Neutrophil (primary cell): ENCODE results near the gene BAIAP2L2.

Experiments used
- H3K27ac ChIP-seq: fragments of 200-600 bp; sonication (generic); 2 replicates; pipeline ENCODE4 v1.5.1; 2016; ENCODE audit warnings: mild to moderate bottlenecking, moderate library complexity
- H3K27me3 ChIP-seq: fragments of 200-600 bp; sonication (generic); 2 replicates; pipeline ENCODE4 v1.6.0; 2016; ENCODE audit warnings: mild to moderate bottlenecking
- H3K36me3 ChIP-seq: fragments of 200-600 bp; sonication (generic); 2 replicates; pipeline ENCODE4 v1.5.1; 2017
- H3K4me1 ChIP-seq, 2 experiments: fragments of 200-600 bp in 1 of 2; sonication (generic) in 1 of 2; 1 replicate in 1 of 2; 2 replicates in 1 of 2; pipeline versions ENCODE4 v1.5.1 to v1.6.1; 2013 to 2016; ENCODE audit warnings: low read depth in 1 of 2, low read length in 1 of 2, mild to moderate bottlenecking in 1 of 2, moderate library complexity in 1 of 2; ENCODE audit not compliant: control insufficient read depth in 1 of 2, insufficient read depth in 1 of 2
- H3K4me3 ChIP-seq, 2 experiments: fragments of 200-600 bp in 1 of 2; sonication (generic) in 1 of 2; 1 replicate in 1 of 2; 2 replicates in 1 of 2; pipeline ENCODE4 v1.5.1; 2013 to 2016; ENCODE audit warnings: low read depth in 1 of 2, low read length in 1 of 2, mild to moderate bottlenecking in 1 of 2, moderate library complexity in 1 of 2
- H3K9me3 ChIP-seq: fragments of 200-600 bp; sonication (generic); 2 replicates; pipeline ENCODE4 v1.5.1; 2016
- TF ChIP-seq, protein P1 (sequence below): fragments of 200-600 bp; sonication (generic); IDR thresholded peaks from 2 replicates; pipeline ENCODE4 v1.5.1; 2016; ENCODE audit warnings: antibody characterized with exemption

The BAIAP2L2 gene

DNA sequence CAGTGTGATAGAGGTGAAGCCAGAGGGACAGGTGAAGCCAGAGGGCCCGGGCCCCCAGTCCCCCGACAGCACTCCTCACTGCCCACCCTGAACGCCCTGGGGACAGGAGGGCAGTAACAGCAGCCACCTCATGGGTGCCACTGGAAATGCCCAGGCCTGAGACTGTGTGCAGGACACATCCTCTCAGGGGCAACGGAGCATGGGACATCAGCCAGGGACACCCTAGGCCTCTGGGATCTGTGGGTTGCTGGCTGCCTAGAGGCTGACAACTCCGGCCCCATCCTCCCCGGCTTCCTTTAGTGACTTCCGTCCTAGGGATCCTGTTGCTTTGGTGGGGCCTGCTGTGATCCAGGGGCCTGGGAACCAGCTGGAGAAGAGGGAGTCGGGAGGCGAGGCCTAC is 17.4 kb upstream of the BAIAP2L2 start:
- H3K9me3 ChIP-seq: no peaks in the 10 kb centered on the region
- H3K27me3 ChIP-seq: no peaks in the 10 kb centered on the region
- peaks cover 28% of the 10 kb centered on the region for H3K36me3 ChIP-seq
- TF ChIP-seq, protein P1, sequence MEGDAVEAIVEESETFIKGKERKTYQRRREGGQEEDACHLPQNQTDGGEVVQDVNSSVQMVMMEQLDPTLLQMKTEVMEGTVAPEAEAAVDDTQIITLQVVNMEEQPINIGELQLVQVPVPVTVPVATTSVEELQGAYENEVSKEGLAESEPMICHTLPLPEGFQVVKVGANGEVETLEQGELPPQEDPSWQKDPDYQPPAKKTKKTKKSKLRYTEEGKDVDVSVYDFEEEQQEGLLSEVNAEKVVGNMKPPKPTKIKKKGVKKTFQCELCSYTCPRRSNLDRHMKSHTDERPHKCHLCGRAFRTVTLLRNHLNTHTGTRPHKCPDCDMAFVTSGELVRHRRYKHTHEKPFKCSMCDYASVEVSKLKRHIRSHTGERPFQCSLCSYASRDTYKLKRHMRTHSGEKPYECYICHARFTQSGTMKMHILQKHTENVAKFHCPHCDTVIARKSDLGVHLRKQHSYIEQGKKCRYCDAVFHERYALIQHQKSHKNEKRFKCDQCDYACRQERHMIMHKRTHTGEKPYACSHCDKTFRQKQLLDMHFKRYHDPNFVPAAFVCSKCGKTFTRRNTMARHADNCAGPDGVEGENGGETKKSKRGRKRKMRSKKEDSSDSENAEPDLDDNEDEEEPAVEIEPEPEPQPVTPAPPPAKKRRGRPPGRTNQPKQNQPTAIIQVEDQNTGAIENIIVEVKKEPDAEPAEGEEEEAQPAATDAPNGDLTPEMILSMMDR: no peak
- H3K4me3 ChIP-seq: no peak overlapping the region
- H3K27ac ChIP-seq: no peak overlapping the region
- no peaks in the 10 kb centered on the region for H3K4me1 ChIP-seq

DNA sequence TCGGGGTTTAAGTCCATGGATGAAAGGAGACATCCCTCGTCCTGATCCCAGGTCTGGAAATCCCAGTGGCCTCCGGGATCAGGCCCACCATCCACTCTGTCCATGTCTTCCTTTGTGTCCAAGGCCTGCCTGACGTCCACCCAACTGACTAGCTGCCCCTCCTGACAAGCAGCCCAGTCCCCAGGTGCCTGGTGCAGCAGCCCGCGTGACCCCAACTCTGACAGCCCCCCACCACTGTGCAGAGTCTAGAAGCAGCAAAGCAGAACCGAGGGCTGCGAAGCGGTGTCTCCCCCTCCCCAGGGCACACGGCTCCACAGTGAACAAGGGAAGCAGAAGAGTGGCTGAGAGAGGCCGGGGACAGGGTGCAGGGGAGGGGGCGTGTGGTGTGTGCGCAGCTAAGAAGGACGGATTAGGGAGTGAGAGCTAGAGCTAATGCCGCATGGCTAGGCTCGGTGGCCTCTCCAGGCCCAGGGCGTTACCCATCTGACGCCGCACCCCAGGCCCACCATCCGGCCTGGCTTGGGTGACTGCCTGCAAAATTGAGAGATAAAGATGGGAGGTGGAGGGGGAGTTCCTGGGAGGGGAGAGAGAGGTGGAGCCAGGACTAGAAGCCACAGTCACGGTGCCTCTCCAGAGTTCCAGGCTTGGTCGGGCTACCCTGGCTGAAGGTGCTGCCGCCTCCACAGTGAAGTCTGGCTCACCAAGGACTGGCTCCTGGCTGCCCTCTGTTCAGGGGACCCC is 16.6 kb upstream of the BAIAP2L2 start:
- no peaks in the 10 kb centered on the region for H3K4me1 ChIP-seq
- H3K27ac ChIP-seq: no peak overlapping the region
- peaks cover 20% of the 10 kb centered on the region for H3K36me3 ChIP-seq
- no peaks in the 10 kb centered on the region for H3K27me3 ChIP-seq
- H3K4me3 ChIP-seq: no peak overlapping the region
- TF ChIP-seq, protein P1: no peak
- H3K9me3 ChIP-seq: no peaks in the 10 kb centered on the region

DNA sequence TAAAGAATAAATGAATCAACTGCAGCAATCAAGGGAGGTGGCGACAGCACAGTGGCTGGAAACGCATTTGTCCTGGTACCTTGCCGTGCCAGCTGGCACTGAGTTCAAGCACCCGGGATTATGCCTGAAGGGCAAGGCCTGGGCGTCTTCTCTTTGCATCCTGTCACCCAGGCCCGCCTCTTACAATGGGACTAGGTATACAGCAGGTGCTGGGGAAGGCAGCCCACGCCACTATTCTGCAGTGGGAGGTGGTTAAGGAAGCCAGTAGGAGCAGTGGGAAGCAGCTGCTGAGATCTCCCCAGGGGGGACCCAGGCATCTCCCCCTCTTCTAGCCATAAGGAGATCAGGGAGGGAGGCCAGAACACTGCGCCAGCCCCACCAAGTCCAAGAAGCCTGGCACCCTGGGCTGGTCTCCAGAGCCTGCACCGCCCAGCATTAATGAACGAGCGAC is 15.3 kb upstream of the BAIAP2L2 start:
- H3K36me3 ChIP-seq: peaks cover 14% of the 10 kb centered on the region
- H3K4me1 ChIP-seq: no peaks in the 10 kb centered on the region
- H3K4me3 ChIP-seq: no peak overlapping the region

DNA sequence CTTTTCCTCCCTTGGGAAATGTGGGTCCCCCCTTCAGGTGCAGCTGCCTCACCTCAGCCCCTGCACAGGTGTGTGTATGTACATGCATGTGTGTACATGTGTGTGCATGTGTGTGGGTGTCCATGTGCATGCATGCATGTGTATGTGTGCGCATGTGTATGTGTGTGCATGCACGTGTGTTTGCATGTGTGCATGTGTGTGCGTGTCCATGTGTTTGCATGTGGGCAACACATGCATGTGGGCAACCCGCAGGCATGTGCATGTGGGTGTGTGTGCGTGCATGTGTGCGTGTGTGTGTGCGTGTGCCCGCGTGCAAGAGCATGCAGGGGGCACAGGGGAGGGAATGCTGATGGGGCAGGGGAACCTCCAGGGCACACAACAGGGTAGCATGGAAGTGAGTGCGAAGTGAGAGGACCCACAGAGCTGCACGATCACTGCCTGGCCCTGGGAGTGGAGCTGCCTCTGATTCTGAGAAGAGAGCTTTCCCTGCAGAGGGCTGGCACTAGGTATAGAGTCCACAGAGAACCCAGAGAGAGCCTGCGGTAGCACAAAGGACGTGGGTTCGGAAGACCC is 14.6 kb upstream of the BAIAP2L2 start:
- Histone ChIP-seq H3K36me3 (peaks cover 14% of the 10 kb centered on the region), H3K4me1 (no peaks in the 10 kb centered on the region), H3K27ac (no peak overlapping the region), H3K9me3 (no peaks in the 10 kb centered on the region), H3K27me3 (no peaks in the 10 kb centered on the region), H3K4me3 (no peak overlapping the region)
- TF ChIP-seq, protein P1: no peak

More for the DNA sequence above, 15.3 kb upstream of the BAIAP2L2 start:
- H3K9me3 ChIP-seq: no peaks in the 10 kb centered on the region
- TF ChIP-seq, protein P1: no peak
- no peaks in the 10 kb centered on the region for H3K27me3 ChIP-seq
- H3K27ac ChIP-seq: no peak overlapping the region

DNA sequence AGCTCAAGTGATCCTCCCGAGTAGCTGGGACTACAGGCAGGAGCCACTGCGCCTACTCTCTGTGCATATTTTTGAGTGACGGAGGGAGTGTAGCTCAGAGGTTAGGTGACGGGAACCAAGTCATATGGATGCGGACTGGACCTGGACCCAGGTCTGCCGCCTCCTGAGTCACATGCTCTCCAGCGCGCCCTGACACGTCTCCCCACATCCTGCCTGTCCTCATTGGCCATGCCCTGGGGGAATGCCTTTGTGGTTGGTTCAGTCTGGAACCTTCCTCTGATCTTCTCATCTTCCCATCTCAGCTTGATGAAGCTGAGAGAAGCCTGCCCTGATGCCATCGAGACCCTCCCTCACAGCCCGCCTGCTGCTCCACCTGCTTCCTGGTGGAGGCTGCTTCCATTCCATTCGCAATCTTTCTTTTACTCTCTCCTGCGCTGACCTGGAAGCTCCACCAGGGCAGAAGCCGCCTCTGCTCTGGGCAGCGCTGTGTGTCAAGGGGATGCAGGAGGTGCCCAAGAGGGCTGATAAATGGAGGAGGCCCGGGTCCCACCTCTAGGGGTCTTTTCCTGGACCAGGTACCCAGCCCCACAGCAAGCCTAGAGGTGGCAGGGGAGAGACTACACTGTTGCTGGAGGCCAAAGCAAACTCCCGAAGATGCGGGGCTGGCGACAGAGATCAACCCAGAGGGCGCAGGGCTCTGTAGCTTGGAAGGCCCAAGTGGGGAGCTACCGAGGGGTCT is 13.9 kb upstream of the BAIAP2L2 start:
- H3K27ac ChIP-seq: no peak overlapping the region
- no peaks in the 10 kb centered on the region for H3K27me3 ChIP-seq
- H3K4me1 ChIP-seq: no peaks in the 10 kb centered on the region
- peaks cover 14% of the 10 kb centered on the region for H3K36me3 ChIP-seq
- TF ChIP-seq, protein P1: no peak
- no peaks in the 10 kb centered on the region for H3K9me3 ChIP-seq
- no peak overlapping the region for H3K4me3 ChIP-seq
